Endothelial cell of umbilical vein (primary cell): Measurements from ENCODE around the gene CCT4. TPM values are rescaled to one million over a fixed set of nuclear protein-coding genes. Genes with fewer than 3 reads are reported as not detected.

Experiments used
- BruUV-seq: library from RNA; stranded (reverse); fragments of 400-500 nt; replicated peaks from 2 replicates; lab custom pipeline; 2021; lab: Mats Ljungman, UMichigan
- CTCF ChIA-PET: fragments of 300-600, 350-600 bp; sonication (Branson Sonifier 250); formaldehyde crosslinking; loops from one replicate; lab custom pipeline; 2021; ENCODE audit warnings: antibody characterized with exemption, inconsistent platforms; lab: Charles Lee
- POLR2A ChIA-PET: fragments of 300-600, 350-600 bp; sonication (Branson Sonifier 250); formaldehyde crosslinking; loops from one replicate; lab custom pipeline; 2021; ENCODE audit warnings: antibody characterized with exemption, inconsistent platforms; lab: Charles Lee
- DNase-seq: peaks from one replicate; pipeline ENCODE4 v3.0.0-alpha.2; 2011; ENCODE audit warnings: low read depth, low spot score
- FAIRE-seq: peaks from 2 replicates; lab custom pipeline; 2011; peaks lifted over from hg19 to GRCh38; lab: Jason Lieb, UNC
- H2AFZ ChIP-seq: 2 replicates; pipeline ENCODE4 v1.6.0; 2012; ENCODE audit warnings: low read depth, low read length, control low read depth, inconsistent platforms
- H3K27ac ChIP-seq: 2 replicates; pipeline ENCODE4 v1.5.1; 2011; ENCODE audit warnings: low read depth, mild to moderate bottlenecking, control low read depth, low read length, moderate library complexity; ENCODE audit not compliant: insufficient read depth
- H3K27me3 ChIP-seq, 2 experiments: 2 replicates each; pipeline versions ENCODE4 v1.6.0 to v1.6.1; 2011; ENCODE audit warnings: low read length in 2 of 2, mixed read lengths in 1 of 2; ENCODE audit not compliant: control insufficient read depth in 2 of 2, insufficient read depth in 2 of 2
- H3K36me3 ChIP-seq, 2 experiments: 2 replicates in 1 of 2; 3 replicates in 1 of 2; pipeline ENCODE4 v1.5.1; 2011; ENCODE audit warnings: low read length in 2 of 2, mild to moderate bottlenecking in 1 of 2, moderate library complexity in 1 of 2; ENCODE audit not compliant: control insufficient read depth in 2 of 2, insufficient read depth in 2 of 2; ENCODE audit errors: extremely low read depth in 1 of 2
- H3K4me1 ChIP-seq: 3 replicates; pipeline ENCODE4 v1.5.1; 2011; ENCODE audit warnings: mild to moderate bottlenecking, low read length; ENCODE audit not compliant: control insufficient read depth, insufficient read depth; ENCODE audit errors: extremely low read depth
- H3K4me2 ChIP-seq: 2 replicates; pipeline ENCODE4 v1.6.1; 2011; ENCODE audit warnings: low read length, control low read depth, mixed read lengths; ENCODE audit not compliant: insufficient read depth
- H3K4me3 ChIP-seq, 3 experiments: fragments of 200-600 bp in 1 of 3; sonication (generic), shearing (Covaris generic) in 1 of 3; replicated peaks in 1 of 3; 2 replicates each; pipeline ENCODE4 v1.5.1; 2011 to 2016; ENCODE audit warnings: control low read depth in 3 of 3, low read length in 3 of 3, mild to moderate bottlenecking in 2 of 3, inconsistent platforms in 1 of 3, low read depth in 1 of 3, moderate library complexity in 1 of 3; ENCODE audit not compliant: insufficient read depth in 1 of 3
- H3K79me2 ChIP-seq: 2 replicates; pipeline ENCODE4 v1.6.0; 2012; ENCODE audit warnings: low read length, inconsistent platforms; ENCODE audit not compliant: control insufficient read depth, insufficient read depth
- H3K9ac ChIP-seq: replicated peaks from 2 replicates; pipeline ENCODE3; 2011; ENCODE audit warnings: low read length, control low read depth; ENCODE audit not compliant: insufficient read depth; ENCODE audit errors: extremely low read depth
- H3K9me1 ChIP-seq: replicated peaks from 3 replicates; pipeline ENCODE4 v1.6.0; 2011; ENCODE audit warnings: mild to moderate bottlenecking, low read length; ENCODE audit not compliant: control insufficient read depth, insufficient read depth; ENCODE audit errors: extremely low read depth
- H3K9me3 ChIP-seq: replicated peaks from 2 replicates; pipeline ENCODE4 v1.5.1; 2012; ENCODE audit warnings: low read length, inconsistent platforms; ENCODE audit not compliant: control insufficient read depth, insufficient read depth
- H4K20me1 ChIP-seq: replicated peaks from 2 replicates; pipeline ENCODE3; 2011; ENCODE audit warnings: mild to moderate bottlenecking, low read length; ENCODE audit not compliant: control insufficient read depth, insufficient read depth; ENCODE audit errors: extremely low read depth
- CTCF ChIP-seq, 2 donors: IDR thresholded peaks; 1 replicate in 1 of 2; 2 replicates in 1 of 2; pipeline ENCODE4 v1.5.1; 2011; ENCODE audit warnings: low read length in 2 of 2, mild to moderate bottlenecking in 2 of 2, moderate library complexity in 2 of 2, control low read depth in 1 of 2, inconsistent platforms in 1 of 2, low read depth in 1 of 2; ENCODE audit not compliant: insufficient read depth in 1 of 2; ENCODE audit errors: extremely low read depth in 1 of 2
- EZH2 ChIP-seq: IDR thresholded peaks from 2 replicates; pipeline ENCODE4 v1.6.1; 2012; ENCODE audit warnings: borderline replicate concordance, low read depth, mild to moderate bottlenecking, moderate library complexity, low read length, inconsistent platforms; ENCODE audit not compliant: severe bottlenecking
- FOS ChIP-seq: IDR thresholded peaks from 2 replicates; pipeline ENCODE4 v1.6.1; 2011; ENCODE audit warnings: mild to moderate bottlenecking, low read length, moderate library complexity, borderline replicate concordance; ENCODE audit not compliant: insufficient read depth
- GATA2 ChIP-seq: IDR thresholded peaks from 2 replicates; pipeline ENCODE4 v1.7.0; 2011; ENCODE audit warnings: low read depth, mild to moderate bottlenecking, moderate library complexity, mixed read lengths, low read length; ENCODE audit not compliant: insufficient read length, insufficient read depth
- JUN ChIP-seq: IDR thresholded peaks from 2 replicates; pipeline ENCODE4 v1.6.1; 2011; ENCODE audit warnings: borderline replicate concordance, low read depth; ENCODE audit not compliant: insufficient read length, insufficient read depth
- MAX ChIP-seq: IDR thresholded peaks from 2 replicates; pipeline ENCODE4 v1.6.1; 2011; ENCODE audit not compliant: insufficient read depth, insufficient read length
- MYC ChIP-seq: IDR thresholded peaks from one replicate; pipeline ENCODE4 v1.6.1; 2011; ENCODE audit warnings: mild to moderate bottlenecking, low read depth, low read length
- POLR2A ChIP-seq: IDR thresholded peaks from 2 replicates; pipeline ENCODE4 v1.6.1; 2012; ENCODE audit warnings: low read depth, mild to moderate bottlenecking, control low read depth, low read length
- POLR2AphosphoS5 ChIP-seq: IDR thresholded peaks from 2 replicates; pipeline ENCODE4 v1.6.1; 2012; ENCODE audit warnings: low read depth, mild to moderate bottlenecking, control low read depth, low read length, moderate library complexity; ENCODE audit not compliant: insufficient read depth
- dilution Hi-C: fragments of 300-500 bp; cut with MboI; formaldehyde crosslinking; loops from one replicate; pipeline ENCODE4 v1.15.0; 2019; ENCODE audit warnings: low sequenced_read_pairs; ENCODE audit not compliant: extremely low pct_ligation_motif_present
- intact Hi-C: fragments of 100-400 bp; cut with micrococcal nuclease; formaldehyde crosslinking; loops from one replicate; pipeline ENCODE4 v1.10.0; 2022
- polyA plus RNA-seq, 4 experiments: library from polyadenylated mRNA; depleted of rRNA in 3 of 4; stranded (reverse) in 3 of 4; unstranded in 1 of 4; fragments of >200 nt; gene quantifications; 2 replicates each; pipeline versions ENCODE4 v1.2.1 to v1.2.3, GENCODE V29; 2011 to 2012; ENCODE audit warnings: missing spikeins in 1 of 4
- total RNA-seq: library from RNA; stranded (reverse); gene quantifications from 2 replicates; pipeline ENCODE4 v1.2.3, GENCODE V29; 2021

Gene CCT4
- total and polyA plus RNA-seq, 2 donors (not counting 3 experiments of a cell fraction or from before 2014, with no cell fraction given): 78.5 to 220 TPM

GRCh38 chr2:61834893-61835292 lies 53.6 kb downstream of the CCT4 start:
- no peaks in the 10 kb centered on the region for H4K20me1 ChIP-seq
- no peaks in the 10 kb centered on the region for H3K9me1 ChIP-seq
- H3K4me3 ChIP-seq: no peak overlapping the region
- ChIA-PET CTCF (no interaction called here), POLR2A (no interaction called here)
- intact Hi-C loops: no loop called here
- FAIRE-seq (no peak), DNase-seq (no peak)
- no peak overlapping the region for H2AFZ ChIP-seq
- no peaks in the 10 kb centered on the region for H3K9me3 ChIP-seq
- H3K4me2 ChIP-seq: no peak overlapping the region
- H3K36me3 ChIP-seq: no peaks in the 10 kb centered on the region
- H3K9ac ChIP-seq: no peak overlapping the region
- H3K27ac ChIP-seq: no peak overlapping the region
- no peaks in the 10 kb centered on the region for H3K27me3 ChIP-seq
- H3K79me2 ChIP-seq: no peaks in the 10 kb centered on the region
- H3K4me1 ChIP-seq: no peaks in the 10 kb centered on the region
- dilution Hi-C loops: no loop called here
- TF ChIP-seq MYC: no peak
- BruUV-seq: no TSS peak

- TF ChIP-seq CTCF (IDR thresholded peaks at IDR 0.05; ENCODE audit: extremely low read depth in 1 of 2, insufficient read depth in 1 of 2, low read depth in 1 of 2, low read length in 2 of 2) (no peak), GATA2 (no peak), MAX (no peak), EZH2 (no peak), JUN (no peak), FOS (no peak), POLR2AphosphoS5 (no peak), POLR2A (no peak), MYC (no peak)
- no peak for DNase-seq
- BruUV-seq: no TSS peak
- CTCF ChIA-PET: no interaction called here
- Histone ChIP-seq H4K20me1 (no peaks in the 10 kb centered on the region), H3K4me1 (no peaks in the 10 kb centered on the region), H3K27me3 (no peaks in the 10 kb centered on the region), H3K9me3 (no peaks in the 10 kb centered on the region), H3K27ac (no peak overlapping the region), H3K9me1 (no peaks in the 10 kb centered on the region), H3K4me2 (no peak overlapping the region), H3K9ac (no peak overlapping the region), H3K36me3 (no peaks in the 10 kb centered on the region), H3K4me3 (no peak overlapping the region), H2AFZ (no peak overlapping the region), H3K79me2 (no peaks in the 10 kb centered on the region)
- dilution Hi-C loops: no loop called here
- FAIRE-seq: no peak
- intact Hi-C loops: no loop called here
- POLR2A ChIA-PET: no interaction called here
Observed at GRCh38 chr2:61833971-61834370, 54.5 kb downstream of the CCT4 start.
